Measurements from ENCODE around the gene MGST3. TPM values are rescaled to one million over a fixed set of nuclear protein-coding genes. Genes with fewer than 3 reads are reported as not detected.

Gene MGST3
- total RNA-seq, 4 donors from 2014 or later = 319 to 444 (median 396) TPM

DNA sequence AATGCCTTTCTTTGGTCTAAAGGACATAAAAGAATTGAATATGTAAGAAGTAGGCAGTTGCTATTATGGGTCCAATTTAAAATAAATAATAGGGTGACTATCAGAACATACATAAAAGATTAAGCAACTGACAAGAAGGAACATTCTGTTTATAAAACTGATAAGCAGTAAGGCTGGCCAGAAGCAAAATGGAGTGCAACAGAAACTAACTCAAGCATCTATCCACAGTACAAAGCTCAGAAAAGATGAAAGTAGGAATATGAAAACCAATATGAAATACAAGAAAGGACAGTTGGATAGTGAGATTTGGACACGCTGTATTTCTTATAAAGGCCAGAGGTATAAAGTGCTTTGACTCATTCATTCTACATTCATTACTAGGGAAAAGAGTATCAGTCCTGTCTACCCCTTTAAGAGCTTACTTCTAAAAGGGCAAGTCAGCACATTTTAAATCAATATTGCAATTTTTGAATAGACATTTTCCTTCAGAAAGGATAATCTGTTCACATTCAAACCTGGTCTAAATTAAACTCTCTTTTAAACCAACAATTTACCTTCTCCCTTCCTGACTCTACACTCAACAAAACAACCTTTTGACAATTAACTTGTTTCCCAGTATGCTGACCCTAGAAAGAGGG lies 52.9 kb downstream of the MGST3 start:
- TF ChIP-seq, protein P1, sequence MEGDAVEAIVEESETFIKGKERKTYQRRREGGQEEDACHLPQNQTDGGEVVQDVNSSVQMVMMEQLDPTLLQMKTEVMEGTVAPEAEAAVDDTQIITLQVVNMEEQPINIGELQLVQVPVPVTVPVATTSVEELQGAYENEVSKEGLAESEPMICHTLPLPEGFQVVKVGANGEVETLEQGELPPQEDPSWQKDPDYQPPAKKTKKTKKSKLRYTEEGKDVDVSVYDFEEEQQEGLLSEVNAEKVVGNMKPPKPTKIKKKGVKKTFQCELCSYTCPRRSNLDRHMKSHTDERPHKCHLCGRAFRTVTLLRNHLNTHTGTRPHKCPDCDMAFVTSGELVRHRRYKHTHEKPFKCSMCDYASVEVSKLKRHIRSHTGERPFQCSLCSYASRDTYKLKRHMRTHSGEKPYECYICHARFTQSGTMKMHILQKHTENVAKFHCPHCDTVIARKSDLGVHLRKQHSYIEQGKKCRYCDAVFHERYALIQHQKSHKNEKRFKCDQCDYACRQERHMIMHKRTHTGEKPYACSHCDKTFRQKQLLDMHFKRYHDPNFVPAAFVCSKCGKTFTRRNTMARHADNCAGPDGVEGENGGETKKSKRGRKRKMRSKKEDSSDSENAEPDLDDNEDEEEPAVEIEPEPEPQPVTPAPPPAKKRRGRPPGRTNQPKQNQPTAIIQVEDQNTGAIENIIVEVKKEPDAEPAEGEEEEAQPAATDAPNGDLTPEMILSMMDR (IDR thresholded peaks at IDR 0.05; ENCODE audit: low read depth) = no peak

- TF ChIP-seq, protein P1 (IDR thresholded peaks at IDR 0.05; ENCODE audit: low read depth) = no peak
These were observed 55.3 kb downstream of the MGST3 start for GRCh38 chr1:165686121-165686970.

- TF ChIP-seq, protein P1 (IDR thresholded peaks at IDR 0.05; ENCODE audit: low read depth) = no peak
These were observed 56.0 kb downstream of the MGST3 start for GRCh38 chr1:165686971-165687433.

- TF ChIP-seq, protein P1 (IDR thresholded peaks at IDR 0.05; ENCODE audit: low read depth) = no peak
These were observed 57.0 kb downstream of the MGST3 start for GRCh38 chr1:165688046-165688445.

- TF ChIP-seq, protein P1 (IDR thresholded peaks at IDR 0.05; ENCODE audit: low read depth) = no peak
These were observed 64.0 kb downstream of the MGST3 start for GRCh38 chr1:165695031-165695430.

- TF ChIP-seq, protein P1 (IDR thresholded peaks at IDR 0.05; ENCODE audit: low read depth) = no peak
These were observed 65.6 kb downstream of the MGST3 start for GRCh38 chr1:165696625-165697100.

- TF ChIP-seq, protein P1 (IDR thresholded peaks at IDR 0.05; ENCODE audit: low read depth) = no peak
These were observed 66.5 kb downstream of the MGST3 start for GRCh38 chr1:165697491-165697880.
